ENCODE data around the gene ADAM11.

Gene ADAM11

GRCh38 chr17:44826123-44826790 is 67.5 kb downstream of the ADAM11 start:
- Mint-ChIP-seq H3K36me3 (peaks cover 6% of the 10 kb centered on the region), H3K4me3 (no peak overlapping the region), H3K9me3 (no peaks in the 10 kb centered on the region), H3K4me1 (peaks cover 9% of the 10 kb centered on the region), H3K27ac (no peak overlapping the region)
- ATAC-seq, result no peak
- DNase-seq (ENCODE audit: low spot score in 2 of 2), result no peak

GRCh38 chr17:44827863-44828262 is 69.1 kb downstream of the ADAM11 start:
- Mint-ChIP-seq H3K27ac (no peak overlapping the region), H3K36me3 (peaks cover 6% of the 10 kb centered on the region), H3K9me3 (no peaks in the 10 kb centered on the region), H3K4me1 (peaks cover 9% of the 10 kb centered on the region), H3K4me3 (no peak overlapping the region)
- no peak for DNase-seq (ENCODE audit: low spot score in 2 of 2)
- no peak for ATAC-seq

DNA sequence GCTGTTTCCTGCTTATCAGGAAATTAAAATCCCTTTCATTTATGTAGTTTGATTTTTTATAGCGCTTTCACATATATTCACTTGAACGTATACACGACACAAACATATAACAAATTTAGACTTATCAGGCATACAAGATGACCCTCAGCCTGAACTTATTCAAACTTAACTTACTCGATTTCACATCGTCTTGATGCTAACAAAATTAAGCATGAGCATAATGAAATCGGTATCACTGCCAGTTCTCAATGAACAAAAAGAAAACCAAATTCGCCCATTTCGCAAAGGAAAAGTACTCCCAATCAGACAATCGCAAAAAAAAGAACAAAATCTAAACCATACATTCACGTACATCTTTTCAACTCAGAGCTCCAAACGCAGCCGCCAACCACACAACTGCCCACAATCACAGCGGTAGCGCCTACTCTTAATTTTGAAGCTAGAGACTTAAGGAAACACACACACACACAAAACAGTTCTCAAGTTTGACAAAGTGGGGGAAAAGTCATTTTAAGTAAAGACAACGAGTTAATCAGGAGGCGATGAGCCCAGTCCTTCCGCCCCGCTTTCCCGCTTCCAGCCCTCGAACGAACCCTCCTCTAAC is 70.2 kb downstream of the ADAM11 start:
- H3K36me3 Mint-ChIP-seq, result peaks cover 6% of the 10 kb centered on the region
- peak overlapping the region; percentile 26 for H3K27ac Mint-ChIP-seq
- DNase-seq (ENCODE audit: low spot score in 2 of 2) (peak in 1 of 2 donors; percentile 51), ATAC-seq (no peak)
- H3K9me3 Mint-ChIP-seq, result no peaks in the 10 kb centered on the region
- peak overlapping the region; percentile 84 for H3K4me3 Mint-ChIP-seq
- H3K4me1 Mint-ChIP-seq, result peaks cover 9% of the 10 kb centered on the region

DNA sequence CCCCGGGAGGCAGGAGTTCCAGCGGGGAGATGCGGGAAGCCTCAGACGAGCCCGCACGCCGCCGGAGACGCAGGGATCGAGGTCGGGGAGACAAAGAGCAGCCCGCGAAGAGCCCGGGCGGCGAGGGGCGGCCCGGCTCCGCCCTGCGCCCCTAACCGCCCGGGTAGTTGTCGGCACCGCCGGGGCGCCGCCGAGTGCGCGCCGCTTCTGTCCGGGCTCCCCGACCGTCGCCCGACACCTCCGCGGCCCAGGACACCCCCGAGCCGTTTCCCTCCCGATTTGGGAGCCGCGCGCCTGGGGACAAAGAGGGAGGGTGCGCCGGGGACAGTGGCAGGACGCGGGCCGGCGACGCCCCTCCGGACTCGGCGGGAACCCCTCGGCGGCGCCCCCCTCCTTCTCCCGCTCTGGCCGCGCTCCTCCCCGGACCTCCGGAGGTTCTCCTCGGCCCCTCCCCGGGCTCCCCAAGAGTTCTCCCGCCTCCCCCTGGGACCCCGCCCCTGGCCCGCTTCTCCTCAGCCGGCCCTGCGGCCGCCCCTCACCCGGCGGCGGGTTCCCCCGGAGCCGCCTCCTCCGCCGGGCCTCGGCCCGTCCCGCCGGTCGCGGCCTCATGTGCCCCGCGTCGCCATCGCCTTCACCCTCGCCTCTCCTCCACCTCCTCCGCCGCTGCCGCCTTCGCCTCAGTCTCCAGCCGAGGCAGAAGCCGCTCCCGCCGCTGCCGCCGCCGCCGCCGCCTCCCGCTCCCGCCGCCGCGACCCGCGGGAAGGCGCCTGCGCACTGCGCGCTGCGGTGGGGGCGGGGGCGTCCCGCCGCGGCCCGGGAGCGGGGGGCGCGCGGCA is 71.0 kb downstream of the ADAM11 start, which contains the start of gene GJC1:
Gene GJC1 (minus strand): TSS at position 765 of the 836 bp plus-strand sequence. CDS start 24,470 bp downstream, outside the sequence.
- H3K4me3 Mint-ChIP-seq, result peak within 1 kb of the TSS; percentile 84
- peaks cover 6% of the 10 kb centered on the region for H3K36me3 Mint-ChIP-seq
- H3K9me3 Mint-ChIP-seq, result no peaks in the 10 kb centered on the region
- DNase-seq (ENCODE audit: low spot score in 2 of 2), result peak; percentile 10 to 62
- H3K27ac Mint-ChIP-seq, result peak within 1 kb of the TSS; percentile 26
- H3K4me1 Mint-ChIP-seq, result peaks cover 9% of the 10 kb centered on the region
- peak; percentile 72 for ATAC-seq

DNA sequence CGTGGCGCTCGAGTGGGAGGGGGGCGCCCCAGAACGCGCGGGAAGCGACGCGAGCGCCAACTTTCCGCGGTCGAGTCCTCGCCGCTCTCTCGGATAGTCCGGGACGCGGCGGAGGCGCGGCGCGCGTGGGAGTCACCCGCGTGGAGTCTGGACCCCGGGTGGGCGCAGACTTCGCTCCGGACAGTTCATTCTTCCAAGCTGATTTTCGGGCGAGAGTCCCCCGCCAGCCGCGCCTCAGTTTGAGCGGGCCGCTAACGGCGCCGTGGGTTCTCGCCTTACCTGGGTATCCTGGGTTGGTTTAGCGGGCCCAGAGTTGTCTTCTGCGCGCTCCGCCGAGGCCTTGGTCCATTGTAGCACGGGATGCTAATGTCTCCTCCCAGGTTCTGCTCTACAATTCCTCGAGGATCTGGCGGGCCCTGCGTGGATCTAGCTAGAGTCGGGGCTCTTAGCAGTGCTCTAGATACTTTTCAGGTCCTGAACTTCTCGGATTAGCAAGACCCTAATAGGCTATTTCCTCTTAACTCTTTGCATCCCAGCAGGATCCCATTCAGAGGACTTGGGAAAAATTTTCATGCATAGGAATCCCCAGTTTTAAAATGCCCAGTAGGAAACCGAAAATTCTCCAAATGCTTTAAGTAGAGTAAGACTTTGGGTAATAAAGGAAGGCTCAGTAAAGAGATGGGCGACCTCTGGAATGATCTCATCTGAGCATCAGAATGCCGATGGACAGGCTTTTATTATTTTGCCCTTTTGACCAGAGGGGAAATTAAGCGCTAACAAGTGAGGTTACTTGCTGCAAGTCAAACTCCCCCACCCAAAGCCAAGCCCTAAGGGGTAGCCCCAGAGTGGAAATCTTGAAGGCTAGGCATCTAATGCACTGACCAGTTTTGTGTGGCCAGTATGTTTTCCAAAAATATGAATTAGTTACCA is 71.8 kb downstream of the ADAM11 start:
- ATAC-seq, result peak; percentile 55
- Mint-ChIP-seq H3K36me3 (peaks cover 6% of the 10 kb centered on the region), H3K27ac (no peak overlapping the region), H3K4me3 (peak overlapping the region; percentile 84), H3K4me1 (peaks cover 9% of the 10 kb centered on the region), H3K9me3 (no peaks in the 10 kb centered on the region)
- peak; percentile 3 to 53 for DNase-seq (ENCODE audit: low spot score in 2 of 2)

GRCh38 chr17:44831371-44831770 is 72.6 kb downstream of the ADAM11 start:
- ATAC-seq, result no peak
- Mint-ChIP-seq H3K36me3 (peaks cover 6% of the 10 kb centered on the region), H3K27ac (no peak overlapping the region), H3K4me3 (no peak overlapping the region), H3K4me1 (peaks cover 9% of the 10 kb centered on the region), H3K9me3 (no peaks in the 10 kb centered on the region)
- no peak for DNase-seq (ENCODE audit: low spot score in 2 of 2)
